ENCODE data around the gene GPR156.

The GPR156 gene

DNA sequence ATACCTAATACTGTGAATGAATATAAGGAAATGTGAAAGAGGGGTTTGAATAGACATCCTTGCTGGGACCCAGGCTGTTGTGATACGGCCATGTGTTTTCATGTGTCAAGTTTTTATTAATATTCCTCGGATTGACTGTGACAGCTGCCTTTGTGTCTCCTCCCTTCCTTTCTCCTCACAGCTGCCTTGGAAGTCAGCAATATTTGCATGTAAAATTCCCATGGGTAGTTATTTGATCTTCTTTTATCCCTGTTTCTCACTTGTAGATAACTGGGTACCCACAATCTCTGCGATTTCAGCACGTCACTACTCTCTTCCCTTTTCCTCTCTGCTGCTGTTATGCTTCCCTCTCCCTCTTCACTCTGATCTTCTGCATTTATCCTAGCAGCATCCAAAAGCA is 9.4 kb downstream of the GPR156 start:
- no peak overlapping the region for H3K4me3 ChIP-seq (ENCODE audit: low read depth, low read length)
- TF ChIP-seq, protein P1, sequence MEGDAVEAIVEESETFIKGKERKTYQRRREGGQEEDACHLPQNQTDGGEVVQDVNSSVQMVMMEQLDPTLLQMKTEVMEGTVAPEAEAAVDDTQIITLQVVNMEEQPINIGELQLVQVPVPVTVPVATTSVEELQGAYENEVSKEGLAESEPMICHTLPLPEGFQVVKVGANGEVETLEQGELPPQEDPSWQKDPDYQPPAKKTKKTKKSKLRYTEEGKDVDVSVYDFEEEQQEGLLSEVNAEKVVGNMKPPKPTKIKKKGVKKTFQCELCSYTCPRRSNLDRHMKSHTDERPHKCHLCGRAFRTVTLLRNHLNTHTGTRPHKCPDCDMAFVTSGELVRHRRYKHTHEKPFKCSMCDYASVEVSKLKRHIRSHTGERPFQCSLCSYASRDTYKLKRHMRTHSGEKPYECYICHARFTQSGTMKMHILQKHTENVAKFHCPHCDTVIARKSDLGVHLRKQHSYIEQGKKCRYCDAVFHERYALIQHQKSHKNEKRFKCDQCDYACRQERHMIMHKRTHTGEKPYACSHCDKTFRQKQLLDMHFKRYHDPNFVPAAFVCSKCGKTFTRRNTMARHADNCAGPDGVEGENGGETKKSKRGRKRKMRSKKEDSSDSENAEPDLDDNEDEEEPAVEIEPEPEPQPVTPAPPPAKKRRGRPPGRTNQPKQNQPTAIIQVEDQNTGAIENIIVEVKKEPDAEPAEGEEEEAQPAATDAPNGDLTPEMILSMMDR (IDR thresholded peaks at IDR 0.05; ENCODE audit: insufficient read depth, low read depth, low read length, missing control alignments) = no peak
- DNase-seq (ENCODE audit: low read depth) = no peak

DNA sequence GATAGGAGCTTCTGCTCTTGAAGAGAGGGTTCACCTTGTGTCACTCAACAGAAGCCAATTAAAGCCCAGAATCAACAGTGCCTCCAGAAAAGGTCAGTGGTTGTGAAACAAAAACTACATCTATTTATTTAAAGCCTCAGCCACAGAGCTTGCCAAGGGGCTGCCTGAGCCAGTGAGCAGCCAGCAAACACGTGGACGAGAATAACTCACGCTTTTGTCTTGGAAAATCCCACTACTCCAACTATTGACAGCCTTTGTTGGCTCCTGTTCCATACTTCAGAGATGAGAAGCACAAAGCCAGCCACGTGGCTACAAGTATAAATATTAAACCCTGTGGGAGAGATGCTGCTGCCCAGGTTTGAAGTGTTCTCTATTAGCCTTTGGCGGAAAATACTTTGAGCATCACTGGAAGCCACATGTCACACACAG is 10.3 kb downstream of the GPR156 start:
- H3K4me3 ChIP-seq (ENCODE audit: low read depth, low read length) = no peak overlapping the region
- DNase-seq (ENCODE audit: low read depth) = no peak
- TF ChIP-seq, protein P1 (IDR thresholded peaks at IDR 0.05; ENCODE audit: insufficient read depth, low read depth, low read length, missing control alignments) = no peak

DNA sequence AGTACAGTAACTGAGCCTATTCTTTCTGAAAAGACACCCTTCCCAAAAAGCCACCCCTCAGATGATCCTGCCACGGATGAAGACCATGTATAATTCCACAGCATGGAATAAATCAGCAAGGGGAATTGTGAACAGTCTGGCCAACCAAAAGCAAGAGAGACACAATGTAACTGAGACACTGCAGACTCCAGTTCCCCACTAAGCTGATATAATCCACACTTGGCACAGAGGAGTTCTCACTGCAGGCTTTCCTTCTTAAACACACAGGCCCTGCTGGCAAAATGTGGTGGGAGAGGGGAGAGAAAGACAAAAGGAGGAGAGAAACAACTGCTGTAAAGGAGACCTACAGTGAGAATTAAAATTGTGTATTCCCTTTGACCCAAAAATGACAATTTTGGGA is 12.7 kb downstream of the GPR156 start:
- DNase-seq (ENCODE audit: low read depth) = no peak
- TF ChIP-seq, protein P1 (IDR thresholded peaks at IDR 0.05; ENCODE audit: insufficient read depth, low read depth, low read length, missing control alignments) = no peak
- H3K4me3 ChIP-seq (ENCODE audit: low read depth, low read length) = no peak overlapping the region

DNA sequence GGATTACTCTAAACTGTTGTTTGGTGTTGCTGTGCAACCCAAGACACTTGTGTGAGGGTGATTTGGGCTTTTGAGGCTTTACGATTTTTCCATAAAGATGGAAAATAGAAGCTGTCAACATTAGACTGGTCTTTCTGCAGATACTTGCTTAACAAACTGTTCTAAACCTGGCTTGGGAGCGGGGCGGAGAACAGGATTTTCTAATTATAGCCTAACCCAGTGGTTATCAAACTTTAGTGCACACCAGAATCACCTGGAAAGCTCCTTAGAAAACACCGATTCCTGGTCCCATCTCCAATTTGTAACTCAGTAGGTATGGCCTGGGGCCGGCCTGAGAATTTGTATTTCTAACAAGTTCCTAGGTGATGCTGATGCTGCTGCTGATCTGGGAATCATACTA is 19.0 kb downstream of the GPR156 start:
- DNase-seq (ENCODE audit: low read depth) = no peak
- TF ChIP-seq, protein P1 (IDR thresholded peaks at IDR 0.05; ENCODE audit: insufficient read depth, low read depth, low read length, missing control alignments) = no peak

DNA sequence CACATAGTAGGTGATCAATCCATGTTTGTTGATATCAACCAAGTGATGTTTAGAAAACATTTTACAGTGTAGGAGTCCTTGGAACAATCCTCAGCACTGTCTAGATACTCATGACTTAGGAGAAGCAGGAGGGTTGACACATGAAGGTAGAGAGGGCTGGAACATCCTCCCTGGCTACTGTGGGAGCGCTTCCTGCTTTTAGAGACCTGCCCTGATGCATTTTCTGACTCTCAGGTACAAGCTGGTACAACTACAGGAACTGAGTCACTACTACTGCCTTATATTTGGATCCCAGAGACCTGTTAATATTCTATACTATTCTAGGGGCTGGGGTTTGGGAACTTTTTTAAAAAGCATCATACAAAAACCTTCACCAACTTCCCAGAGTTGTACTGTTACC is 20.1 kb downstream of the GPR156 start:
- DNase-seq (ENCODE audit: low read depth) = no peak
- H3K4me3 ChIP-seq (ENCODE audit: low read depth, low read length) = no peak overlapping the region
- TF ChIP-seq, protein P1 (IDR thresholded peaks at IDR 0.05; ENCODE audit: insufficient read depth, low read depth, low read length, missing control alignments) = no peak

More for the DNA sequence above, 19.0 kb downstream of the GPR156 start:
- no peak overlapping the region for H3K4me3 ChIP-seq (ENCODE audit: low read depth, low read length)

DNA sequence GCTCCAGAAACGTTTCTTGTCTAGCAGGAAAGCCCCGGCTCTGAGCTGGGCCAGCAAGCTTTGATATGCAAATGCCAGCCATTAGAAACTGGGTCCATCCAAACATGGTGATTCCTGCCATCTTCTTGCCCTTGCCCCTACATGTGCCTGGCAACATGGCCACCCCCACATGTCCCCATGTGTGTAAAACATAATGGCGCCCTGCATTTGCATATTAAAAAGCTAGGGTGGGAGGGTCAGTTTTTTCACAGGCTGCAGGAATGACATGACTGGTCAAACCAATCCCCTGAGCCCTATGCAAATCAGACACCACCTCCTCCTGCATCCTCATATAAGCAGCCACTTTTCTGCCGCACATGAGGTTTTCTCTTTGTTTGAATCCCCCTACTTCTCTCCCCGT is 21.2 kb downstream of the GPR156 start:
- no peak overlapping the region for H3K4me3 ChIP-seq (ENCODE audit: low read depth, low read length)
- TF ChIP-seq, protein P1 (IDR thresholded peaks at IDR 0.05; ENCODE audit: insufficient read depth, low read depth, low read length, missing control alignments) = no peak
- DNase-seq (ENCODE audit: low read depth) = no peak

DNA sequence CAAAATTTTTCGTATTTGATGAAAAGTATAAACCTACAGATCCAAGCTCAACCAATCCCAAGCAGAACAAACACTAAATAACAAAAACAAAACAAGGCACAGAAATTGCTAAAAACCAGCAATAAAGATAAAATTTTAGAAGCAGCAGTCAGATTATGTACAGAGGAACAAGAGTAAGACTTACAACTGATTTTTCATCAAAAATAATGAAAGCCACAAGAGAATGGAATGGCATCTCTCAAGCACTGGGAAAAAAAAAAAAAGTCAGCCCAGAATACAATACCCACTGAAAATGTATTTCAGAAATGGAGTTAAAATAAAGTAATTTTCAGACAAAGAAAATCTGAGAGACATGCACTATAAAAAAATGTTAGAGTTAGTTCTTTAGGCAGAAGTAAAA is 27.0 kb downstream of the GPR156 start:
- TF ChIP-seq, protein P1 (IDR thresholded peaks at IDR 0.05; ENCODE audit: insufficient read depth, low read depth, low read length, missing control alignments) = no peak
- H3K4me3 ChIP-seq (ENCODE audit: low read depth, low read length) = no peak overlapping the region
- no peak for DNase-seq (ENCODE audit: low read depth)

All from GM12865 (cell line).